ENCODE measurements around the gene MFN2.
A peak's percentile ranks its signal among the peaks of the same experiment; 100 is the strongest.
"Not testable (repeated sequence)": the region's sequence is repeated elsewhere in the genome, so short reads cannot be mapped to it uniquely, and the experiment has no call there.

The MFN2 gene

DNA sequence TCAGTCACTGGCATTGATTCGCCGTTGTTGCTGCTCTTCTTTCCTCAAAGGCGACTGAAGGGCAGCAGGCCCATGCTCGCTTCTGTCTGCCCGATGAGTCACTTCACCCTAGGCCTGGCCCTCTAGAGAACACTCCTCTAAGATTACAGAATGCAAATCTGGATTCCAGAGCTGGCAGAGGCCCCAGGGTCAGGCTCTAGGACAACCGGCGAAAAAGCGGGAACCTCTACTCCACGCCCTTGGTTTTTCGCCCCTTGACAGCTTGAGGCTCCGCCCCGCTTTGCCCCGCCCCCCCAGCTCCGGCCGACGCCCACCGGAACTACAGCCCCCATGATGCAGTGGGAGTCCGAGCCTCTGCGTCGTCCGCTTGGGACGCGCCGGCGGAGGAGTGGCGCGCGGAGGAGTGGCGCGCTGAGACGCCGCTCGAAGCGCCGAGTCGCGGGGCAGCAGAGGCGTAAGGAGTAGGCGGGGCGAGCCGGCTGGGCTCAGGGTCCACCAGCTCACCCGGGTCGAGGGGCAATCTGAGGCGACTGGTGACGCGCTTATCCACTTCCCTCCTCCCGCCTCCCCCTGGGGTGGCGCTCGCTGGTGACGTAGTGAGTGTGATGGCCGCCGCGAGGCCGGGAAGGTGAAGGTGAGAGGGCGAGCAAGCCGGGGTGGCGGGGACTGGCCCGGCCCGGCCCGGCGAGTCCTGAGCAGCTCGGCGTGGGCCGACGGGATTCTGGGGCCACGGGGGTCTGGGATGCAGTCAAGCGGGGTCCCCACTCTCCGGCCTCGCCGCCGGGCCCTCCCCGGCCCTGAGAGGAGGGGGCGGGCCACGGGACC is at the start of gene MFN2:
Gene MFN2 (plus strand): TSS at position 594 of the 825 bp plus-strand sequence. CDS start 8,725 bp downstream, outside the sequence.
- peak; percentile 92 for DNase-seq

DNA sequence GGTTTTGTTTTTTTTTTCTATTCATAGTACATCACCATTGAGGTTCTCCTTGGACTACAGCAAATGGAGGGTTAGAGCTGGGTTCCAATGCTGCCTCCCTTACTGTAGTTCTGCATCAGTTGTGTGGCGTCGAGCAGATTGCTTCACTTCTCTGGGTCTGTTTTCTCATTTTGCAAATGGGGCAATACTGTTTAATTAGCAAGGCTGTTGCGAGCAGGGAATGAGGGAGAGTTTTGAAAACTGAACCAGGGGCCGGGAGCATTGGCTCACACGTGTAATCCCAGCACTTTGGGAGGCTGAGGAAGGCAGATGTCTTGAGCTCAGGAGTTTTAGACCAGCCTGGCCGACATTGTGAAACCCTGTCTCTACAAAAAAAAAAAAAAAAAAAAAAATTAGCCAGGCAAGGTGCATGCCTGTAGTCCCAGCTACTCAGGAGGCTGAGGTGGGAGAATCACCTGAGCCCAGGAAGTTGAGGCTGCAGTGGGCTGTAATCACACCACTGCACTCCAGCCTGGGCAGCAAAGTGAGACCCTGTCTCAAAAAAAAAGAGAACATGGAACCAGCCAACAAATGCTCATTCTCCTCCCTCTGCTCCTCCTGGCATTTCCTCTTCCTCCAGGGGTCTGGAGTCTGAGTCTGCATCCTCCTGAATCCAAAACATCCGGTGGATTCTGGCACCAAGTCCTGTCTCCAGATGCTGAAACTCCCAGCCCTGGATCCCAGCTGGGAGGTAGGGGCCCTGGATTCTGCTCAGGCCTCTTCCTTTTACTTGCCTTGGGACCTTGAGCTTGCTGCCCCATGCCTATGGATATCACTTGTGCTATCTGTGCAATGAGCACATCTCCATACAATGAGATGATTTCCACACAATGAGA is 49.4 kb upstream of the MFN2 start:
- no peak for DNase-seq

DNA sequence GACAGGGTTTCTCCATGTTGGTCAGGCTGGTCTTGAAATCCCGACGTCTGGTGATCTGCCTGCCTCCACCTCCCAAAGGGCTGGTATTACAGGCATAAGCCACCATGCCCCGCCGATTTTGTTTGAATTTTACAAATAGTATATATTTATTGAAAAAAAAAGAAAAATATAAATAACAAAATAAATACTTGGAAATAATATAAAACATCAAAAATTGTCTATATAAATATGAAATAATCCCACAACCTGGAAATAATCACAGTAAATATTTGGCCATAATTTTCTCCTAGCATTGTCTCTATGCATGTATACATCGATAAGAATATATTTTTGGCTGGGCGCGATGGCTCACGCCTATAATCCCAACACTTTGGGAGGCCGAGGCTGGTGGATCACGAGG is 48.4 kb upstream of the MFN2 start:
- no peak for DNase-seq

DNA sequence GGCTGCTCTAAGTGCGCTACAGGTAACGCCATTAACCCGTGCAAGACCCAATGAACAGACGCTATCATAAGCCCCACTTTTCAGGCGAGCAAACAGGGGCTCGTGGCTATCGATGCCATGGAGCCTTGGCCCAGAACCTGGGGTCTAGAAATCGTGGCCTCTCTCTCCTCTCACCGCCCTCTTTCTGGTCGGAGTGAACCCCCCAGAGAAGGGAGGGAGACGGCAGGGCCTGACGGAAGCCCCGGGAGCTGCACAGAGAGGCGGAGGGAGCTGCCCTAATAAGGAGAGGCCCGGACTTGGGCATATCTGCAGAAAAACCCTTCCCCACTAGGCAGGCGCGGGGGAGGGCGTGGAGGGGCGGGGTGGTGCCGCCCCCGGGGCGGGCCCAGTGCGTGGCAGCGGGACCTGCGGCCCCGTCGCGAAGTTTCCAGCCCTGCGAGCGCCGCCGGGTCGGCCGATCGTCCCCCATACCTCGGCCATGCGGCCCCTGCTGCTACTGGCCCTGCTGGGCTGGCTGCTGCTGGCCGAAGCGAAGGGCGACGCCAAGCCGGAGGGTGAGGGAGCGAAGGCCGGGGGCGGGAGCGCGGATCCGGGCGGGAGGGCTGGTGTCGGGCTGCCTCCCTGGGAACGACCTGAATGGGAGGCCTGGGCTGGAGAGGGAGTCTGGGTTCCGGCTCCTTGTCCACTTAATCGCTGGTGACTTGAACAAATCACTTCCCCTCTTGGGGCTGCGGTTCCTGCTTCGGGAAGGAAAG is 45.8 kb upstream of the MFN2 start, which contains the start of gene PLOD1:
Gene PLOD1 (plus strand): TSS at position 416 of the 755 bp plus-strand sequence. CDS start 63 bp downstream, at position 479.
- peak; percentile 48 for DNase-seq

DNA sequence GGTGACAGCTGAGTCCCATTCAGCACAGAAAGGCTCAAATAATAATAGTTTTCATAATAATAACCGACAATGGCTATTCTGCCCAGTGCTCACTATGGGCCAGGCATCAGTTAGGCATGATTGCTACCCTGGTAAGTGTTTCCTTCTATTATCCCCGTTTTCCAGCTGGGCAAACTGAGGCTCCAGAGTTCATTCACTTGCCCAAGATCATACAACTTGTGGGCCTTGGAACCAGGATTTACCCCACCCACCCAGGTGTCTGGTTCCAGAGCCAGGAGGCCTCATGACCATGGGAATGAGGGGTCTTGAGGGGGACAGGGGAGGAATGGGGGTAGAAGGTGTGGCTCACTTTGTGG is 45.2 kb upstream of the MFN2 start:
- DNase-seq = no peak

DNA sequence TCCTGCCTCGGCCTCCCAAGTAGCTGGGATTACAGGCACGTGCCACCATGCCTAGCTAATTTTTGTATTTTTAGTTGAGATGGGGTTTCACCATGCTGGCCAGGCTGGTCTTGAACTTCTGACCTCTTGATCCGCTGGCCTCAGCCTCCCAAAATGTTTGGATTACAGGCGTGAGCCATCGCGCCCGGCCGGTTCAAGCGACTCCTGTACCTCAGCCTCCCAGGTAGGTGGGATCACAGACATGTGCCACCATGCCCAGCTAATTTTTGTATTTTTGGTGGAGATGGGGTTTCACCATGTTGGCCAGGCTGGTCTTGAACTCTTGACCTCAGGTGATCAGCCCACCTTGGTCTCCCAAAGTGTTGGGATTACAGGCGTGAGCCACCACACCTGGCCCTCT is 44.5 kb upstream of the MFN2 start:
- not testable (repeated sequence) for DNase-seq

DNA sequence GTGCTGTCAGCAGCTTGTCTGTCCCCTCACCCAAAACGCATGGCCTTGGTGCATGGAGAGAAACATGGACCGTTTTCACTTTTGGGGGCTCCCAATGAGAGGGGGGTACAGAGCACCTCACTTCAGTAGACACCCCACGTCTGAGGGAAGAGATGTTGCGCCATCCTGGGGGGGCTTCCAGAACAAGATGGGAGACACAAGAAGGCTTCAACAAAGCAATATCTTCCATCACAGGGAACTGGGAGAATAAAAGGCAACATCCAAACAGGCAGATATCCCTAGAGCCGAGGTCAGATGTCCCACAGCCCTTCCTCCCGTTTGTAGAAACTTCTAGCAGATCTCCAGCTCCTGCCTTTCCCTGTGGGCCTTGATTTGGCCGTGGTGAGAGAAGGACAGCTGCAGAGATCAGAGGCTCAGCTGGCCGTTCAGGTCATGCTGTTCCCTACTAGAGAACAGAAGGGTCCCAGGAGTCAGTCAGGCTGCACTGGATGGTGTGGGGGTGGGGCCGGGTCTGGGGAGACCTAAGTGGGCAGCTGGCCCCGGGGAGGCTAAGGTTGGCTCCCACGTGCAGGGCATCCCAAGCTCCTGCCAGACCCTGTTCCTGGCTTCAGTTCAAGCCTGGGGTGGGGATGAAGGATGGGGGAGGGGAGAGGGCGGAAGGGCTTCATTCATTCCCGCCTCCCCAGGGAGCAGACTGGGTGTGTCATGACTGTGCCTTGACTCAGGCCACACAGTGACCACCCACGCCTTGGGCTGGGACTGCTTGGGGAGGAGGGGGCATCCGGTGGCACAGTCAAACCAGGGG is 41.3 kb upstream of the MFN2 start:
- DNase-seq = no peak

DNA sequence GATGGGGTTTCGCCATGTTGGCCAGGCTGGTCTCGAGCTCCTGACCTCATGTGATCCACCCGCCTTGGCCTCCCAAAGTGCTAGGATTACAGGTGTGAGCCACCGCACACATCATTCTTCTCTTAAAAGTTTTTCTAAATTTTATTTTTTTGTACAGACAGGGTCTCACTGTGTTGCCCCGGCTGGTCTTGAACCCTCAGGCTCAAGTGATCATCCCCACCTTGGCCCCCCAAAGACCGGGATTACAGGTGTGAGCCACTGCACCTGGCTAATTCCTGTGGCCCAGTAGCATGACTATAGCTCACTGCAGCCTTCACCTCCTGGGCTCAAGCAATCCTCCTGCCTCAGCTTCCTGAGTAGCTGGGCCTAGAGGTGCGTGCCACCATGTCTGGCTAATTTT is 40.5 kb upstream of the MFN2 start:
- DNase-seq = not testable (repeated sequence)

DNA sequence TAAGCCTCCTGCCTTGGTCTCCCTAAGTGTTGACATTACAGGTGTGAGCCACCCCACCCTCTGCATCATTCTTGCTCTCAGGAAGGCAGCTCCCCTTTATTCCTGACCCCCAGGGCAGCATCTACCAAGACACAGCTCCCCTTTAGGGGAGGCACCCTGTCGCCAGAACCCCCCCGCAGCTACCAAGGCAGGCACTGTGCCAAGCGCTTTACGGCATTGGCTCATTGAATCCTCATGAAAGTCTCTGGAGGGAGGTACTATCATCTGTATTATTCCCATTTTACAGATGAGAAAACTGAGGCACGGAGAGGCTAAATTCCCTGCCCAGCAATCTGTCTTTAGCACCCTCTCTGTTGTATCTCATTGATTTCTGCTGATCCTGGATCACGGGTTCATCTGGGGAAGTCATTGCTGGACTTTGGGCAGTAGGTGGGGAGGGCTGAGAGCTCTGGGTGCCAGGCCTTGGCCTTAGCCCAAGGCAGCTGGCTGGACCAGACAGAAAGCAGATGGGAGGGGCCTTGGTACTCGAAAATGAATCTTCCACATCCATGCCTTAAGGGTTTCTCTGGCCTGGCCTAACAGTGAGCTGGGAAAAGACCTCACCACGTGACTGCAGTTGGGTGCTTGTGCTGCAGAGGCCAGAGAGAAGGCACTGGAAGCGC is 39.9 kb upstream of the MFN2 start:
- DNase-seq = no peak

DNA sequence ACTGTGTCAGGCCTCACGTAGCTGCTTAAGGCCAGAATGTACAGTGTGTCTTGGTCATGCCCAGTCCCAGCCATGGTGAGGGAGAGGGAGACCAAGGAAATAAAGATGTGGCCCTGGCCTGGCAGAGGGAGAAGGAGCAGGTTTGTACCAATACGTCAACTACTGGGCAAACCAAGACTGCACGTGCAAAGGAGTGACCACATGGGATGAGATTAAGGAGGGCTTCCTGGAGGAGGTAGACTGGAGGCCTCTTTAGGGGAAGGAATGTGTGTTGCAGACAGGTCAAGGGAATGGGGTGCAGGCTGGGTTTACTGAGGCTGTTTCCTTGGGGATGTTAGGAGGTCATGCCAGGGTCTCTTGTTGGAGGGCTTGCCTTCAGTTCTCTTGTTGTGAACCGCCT is 38.0 kb upstream of the MFN2 start:
- no peak for DNase-seq

DNA sequence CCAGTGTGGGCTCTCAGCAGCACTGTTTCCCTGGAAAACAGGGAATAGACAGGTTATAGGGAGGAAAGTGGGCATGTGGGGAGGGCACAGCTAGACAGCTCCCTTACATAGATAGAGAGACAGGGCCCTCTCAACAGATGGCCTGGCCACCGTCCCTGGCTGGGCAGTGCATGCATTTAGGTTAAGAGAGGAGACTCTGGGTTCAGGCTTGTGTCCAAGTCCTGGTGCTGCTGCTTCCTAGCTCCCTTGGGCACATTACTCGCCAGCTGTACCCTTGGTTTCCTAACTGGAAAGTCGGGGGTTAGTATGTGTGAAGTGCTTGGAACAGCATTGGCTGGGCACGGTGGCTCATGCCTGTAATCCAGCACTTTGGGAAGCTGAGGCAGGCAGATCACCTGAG is 36.6 kb upstream of the MFN2 start:
- no peak for DNase-seq

DNA sequence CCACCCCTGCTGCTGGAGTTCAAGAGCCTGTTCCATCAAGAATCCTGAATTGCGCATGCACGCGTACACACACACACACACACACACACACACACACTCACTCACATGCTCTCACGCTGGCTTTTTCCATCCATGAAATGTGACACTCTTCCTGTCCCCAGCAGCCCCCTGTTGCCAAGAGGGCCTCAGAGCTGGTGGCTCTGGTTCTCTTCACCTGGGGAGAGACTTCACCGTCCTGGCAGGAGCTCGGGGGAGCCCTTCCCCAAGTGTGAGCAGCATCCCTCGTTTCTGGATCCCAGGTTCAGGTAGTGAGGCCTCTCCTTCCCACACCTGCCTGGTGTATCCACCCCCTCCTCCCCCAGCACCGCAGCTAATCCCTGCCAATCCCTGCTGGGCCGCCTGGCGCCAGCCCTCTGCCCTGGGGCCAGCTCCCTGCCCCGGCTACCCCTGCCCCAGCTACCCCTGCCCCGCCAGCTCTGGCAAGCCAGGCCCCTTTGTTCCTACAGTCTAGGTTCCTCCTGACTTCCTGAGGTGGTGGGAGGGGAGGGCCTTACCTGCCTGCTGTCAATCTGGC is 35.8 kb upstream of the MFN2 start:
- no peak for DNase-seq

DNA sequence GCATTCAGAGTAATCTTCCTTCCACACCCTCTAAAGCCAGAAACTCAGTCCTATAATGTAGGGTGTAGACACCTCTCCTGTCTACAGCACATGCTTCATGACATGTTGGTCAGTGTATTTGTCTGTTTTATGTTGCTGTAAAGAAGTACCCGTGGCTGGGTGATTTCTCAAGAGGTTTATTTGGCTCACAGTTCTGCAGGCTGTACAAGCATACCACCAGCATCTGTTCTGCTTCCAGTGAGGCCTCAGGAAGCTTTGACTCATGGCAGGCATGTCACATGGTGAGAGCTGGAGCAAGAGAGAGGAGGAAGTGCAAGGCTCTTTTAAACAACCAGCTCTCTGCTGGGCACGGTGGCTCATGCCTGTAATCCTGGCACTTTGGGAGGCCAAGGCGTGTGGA is 33.6 kb upstream of the MFN2 start:
- DNase-seq = no peak

DNA sequence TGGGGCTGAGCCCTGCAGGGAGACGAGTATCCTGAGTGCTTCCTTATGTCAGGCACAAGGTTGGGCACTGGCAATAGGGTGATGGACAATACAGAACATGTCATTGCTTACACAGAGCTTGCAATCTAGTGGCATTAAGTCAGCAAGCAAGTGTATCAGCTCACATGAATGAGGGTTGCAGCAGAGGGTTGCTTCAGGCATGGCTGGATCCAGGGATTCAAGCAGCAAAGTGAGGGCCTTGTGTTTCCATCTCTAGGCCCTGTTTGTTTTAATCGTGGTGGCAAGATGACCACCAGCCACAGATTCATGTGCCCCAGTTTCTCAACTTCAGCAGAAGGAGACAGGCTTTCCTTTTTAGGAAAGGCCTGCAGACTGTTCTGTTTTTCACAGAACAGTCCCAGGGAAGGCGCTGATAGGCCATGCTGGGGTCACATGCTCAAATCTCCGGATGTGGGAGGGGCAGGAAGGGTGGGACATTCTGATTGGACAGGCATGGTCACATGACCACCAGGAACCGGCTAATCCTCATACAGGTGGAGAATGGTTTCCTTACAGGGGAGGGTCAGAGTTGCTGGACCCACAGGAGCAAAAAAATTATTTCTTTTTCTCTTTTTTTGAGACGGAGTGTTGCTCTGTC is 31.3 kb upstream of the MFN2 start:
- no peak for DNase-seq

DNA sequence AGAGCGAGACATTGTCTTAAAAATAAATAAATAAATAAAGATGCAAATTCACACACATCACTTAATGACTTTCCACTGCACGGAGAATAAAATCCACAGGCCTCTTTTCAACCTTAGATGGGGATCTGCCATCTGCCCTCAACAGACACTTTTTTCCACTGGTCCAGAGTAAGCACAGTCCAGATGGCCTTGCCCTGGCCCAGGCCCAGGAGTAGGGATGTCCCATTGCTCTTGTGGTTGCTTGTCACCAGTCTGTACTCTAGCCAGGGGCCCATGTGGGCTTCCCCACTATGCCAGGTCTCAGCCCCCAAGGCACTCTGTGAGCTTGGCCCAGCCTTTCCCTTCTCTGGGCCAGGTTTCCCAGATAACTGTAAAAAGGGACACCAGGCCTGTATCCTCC is 28.3 kb upstream of the MFN2 start:
- no peak for DNase-seq

DNA sequence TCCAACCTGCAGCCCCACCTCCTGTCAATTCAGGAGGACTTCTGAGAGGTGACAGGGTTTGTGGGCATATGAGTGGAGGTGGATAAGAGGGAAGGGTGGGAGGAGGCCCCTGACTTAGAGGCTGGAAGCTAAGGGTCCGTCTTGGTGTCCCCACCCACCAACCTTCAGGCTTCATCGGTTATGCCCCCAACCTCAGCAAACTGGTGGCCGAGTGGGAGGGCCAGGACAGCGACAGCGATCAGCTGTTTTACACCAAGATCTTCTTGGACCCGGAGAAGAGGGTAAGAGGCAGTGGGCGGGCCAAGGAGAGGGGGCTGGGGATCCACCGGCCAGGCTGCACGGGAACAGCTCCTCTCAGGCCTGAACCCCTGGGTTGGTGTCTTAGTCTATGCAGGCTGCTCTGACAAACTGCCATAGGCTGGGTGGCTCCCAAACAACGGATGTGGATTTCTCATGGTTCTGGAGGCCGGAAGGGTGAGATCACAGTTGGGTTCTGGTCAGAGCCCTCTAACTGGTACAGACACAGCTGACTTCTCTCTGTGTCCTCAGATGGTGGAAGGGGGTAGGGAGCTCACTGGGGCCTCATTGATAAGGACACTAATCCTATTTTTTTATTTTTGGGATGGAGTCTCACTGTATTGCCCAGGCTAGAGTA is 27.7 kb upstream of the MFN2 start:
- no peak for DNase-seq

DNA sequence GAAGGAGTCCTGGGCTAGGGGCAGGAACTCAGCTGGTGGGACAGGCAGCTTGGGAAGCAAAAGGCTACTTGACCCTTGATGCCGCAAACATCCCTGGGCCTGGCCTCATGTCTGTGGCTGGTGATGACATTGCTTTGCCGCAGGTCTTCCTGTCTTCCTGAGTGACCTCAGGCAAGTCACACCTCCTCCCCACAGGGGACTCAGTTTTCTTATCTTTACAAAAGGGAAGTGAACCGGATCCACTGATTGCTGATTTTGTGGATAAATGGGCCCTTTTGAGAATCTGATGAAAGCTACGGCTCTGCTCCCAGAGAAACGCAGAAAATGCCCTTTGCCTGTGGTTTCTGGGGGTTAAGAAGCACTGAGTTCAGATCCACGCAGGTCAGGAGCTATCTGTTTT is 25.0 kb upstream of the MFN2 start:
- DNase-seq = no peak

DNA sequence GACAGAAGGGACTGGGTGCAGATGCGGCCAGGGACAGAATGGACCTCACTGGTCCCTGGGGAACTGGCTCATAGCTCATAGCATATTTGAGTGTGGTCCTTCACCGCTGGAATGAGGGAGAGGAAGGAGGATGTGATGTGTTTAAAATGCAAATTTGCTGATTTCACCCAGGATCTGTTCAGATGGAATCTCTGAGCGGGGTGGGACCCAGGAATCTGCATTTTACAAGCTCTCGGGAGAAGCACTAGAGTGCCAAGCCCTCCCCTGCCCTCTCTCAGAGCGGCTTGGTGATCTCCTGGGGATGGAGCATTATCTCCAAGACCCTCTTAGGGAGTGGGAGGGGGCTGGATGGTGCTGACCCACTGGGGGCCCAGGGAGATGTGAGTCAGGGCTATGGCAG is 22.8 kb upstream of the MFN2 start:
- no peak for DNase-seq

DNA sequence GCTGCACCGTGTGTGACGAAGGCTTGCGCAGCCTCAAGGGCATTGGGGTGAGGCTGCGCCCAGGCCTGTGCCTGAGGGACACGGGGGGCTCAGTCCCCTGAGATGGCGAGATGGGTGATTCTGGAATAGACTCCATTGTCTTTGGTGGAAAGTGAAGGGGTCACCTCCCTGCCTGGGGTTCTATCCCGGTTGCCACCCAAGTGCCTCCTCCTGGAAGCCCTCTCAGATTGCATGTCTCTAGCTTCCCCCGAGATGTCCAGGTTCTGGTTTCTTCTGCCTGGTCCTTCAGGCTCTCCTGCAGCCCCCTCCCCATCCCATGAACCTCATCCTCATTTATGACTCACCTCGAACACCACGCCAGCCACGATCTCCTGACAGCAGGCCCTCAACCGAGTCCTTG is 22.3 kb upstream of the MFN2 start:
- DNase-seq = no peak

DNA sequence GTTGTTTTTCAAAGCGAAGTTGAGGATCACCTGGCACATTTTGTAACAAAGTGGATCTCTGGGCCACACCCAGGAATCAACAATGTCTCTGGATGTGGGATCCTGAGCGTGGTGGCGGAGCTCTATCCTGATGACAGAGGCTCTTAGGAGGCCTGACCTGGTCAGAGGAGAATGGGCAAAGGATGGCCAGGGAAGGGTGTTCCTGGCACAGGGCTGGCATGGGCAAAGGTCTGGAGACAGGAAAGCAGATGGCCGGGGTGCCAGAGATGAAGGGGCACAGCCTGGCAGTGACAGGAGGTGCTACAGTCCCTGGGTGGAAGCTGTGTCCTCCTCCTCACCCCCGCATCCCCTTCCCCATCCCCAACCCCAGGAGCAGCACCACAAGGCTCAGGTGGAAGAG is 20.0 kb upstream of the MFN2 start:
- no peak for DNase-seq

All from KG1 (cell line).